ENCODE measurements around the gene GALK1.

The GALK1 gene

DNA sequence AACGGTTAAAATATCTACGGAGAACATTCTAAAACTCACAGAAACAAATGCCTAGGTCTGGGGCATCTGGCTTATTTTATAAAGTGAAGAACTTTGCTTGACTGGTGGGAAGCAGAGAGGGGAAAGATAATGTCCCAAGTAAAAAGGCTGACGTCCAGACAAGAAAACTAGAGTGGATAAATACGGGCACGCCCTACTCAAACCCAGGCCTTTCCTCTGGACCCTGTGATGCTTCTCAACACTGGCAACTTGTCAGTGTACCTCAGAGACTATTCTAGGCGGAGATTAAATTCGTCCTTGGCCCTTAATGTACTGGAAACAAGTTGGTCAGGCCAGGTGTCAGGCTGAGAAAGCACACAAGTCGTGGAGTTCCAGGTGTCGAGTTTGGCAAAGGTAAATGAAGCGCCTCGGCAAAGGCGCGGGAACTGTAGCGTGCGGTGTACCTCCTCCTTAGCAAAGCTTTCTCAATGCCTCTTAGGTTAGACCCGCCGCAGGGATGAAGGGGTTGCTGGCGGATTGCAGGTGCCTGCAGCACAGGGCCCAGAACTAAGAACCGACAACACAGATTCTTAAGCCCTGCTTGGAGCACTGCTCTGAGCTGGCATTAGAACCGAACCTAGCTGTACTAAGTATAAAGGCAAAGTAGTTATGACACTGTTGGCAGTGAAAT, 18.9 kb upstream of the GALK1 start:
- peak; percentile 71 for DNase-seq

DNA sequence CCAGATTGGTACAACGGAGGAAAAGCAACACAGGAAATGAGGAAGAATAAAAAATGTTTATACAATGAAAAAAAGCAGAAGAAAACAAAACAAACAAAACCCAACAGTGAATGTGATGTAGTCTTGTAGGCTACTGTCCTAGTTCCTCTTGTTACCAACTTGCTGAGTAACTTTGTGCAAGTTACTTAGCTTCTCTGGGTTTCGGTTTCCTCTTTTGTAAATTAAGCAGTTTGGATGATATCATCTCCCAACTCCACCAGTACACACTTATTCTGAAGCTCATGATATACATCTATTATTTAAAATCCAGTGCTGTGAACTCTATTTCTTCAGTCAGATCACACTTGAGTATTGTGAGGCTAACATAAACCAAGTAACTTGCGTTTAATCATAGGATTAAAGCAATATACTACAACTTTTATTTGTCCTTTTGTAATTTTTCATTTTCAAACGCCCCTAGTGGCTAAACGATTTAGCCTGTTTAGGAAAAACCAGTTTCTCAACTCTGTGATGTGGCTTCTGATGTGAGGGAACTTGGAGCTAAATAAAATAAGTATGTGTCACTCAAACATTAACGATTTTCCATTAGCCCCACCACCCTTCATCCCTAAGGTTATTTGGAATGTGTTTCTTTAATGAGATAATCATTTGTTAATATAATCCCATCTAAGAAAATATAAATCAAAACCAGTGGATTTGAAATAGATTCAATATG, 18.2 kb upstream of the GALK1 start:
- no peak for DNase-seq

DNA sequence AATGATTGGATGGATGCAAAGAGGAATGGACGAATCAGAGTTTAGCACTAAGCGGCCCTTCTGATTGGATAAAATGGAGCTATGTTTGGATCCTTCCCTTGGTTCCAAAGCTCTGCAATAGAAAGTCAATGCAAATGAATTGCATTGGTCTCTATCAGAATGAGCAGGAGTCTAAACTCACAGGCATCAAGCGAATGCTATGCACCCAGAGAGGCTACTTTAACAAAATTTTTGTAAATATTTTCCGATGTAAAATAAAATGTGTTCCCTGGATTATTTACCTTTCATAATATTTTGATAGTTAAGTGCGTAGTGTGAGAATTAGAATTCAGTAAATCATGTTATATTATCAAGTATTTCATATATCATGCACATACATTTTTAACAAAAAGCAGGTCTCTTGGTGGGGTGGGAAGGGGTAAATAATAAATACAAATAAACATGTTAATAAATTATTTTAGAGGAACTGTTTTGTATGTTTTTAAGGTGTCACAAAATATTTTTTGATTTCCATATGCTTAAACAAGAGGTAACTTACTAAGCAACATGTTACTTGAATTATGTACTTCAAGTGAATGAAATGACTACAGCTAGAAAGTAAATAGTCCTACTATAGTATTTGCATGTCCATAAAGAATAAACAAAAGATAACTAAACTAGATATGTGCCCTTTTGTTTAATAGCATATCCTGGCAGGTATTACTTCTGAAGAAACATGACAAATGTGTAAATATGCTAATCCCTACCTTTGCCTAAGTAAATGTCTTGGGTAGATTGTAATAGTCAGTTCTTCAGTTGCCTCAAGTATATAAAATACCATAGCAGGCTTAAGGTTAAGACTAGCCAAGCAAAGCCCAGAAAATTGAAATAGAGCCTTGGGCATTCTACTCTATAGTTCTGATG, 15.2 kb upstream of the GALK1 start:
- DNase-seq, result no peak

DNA sequence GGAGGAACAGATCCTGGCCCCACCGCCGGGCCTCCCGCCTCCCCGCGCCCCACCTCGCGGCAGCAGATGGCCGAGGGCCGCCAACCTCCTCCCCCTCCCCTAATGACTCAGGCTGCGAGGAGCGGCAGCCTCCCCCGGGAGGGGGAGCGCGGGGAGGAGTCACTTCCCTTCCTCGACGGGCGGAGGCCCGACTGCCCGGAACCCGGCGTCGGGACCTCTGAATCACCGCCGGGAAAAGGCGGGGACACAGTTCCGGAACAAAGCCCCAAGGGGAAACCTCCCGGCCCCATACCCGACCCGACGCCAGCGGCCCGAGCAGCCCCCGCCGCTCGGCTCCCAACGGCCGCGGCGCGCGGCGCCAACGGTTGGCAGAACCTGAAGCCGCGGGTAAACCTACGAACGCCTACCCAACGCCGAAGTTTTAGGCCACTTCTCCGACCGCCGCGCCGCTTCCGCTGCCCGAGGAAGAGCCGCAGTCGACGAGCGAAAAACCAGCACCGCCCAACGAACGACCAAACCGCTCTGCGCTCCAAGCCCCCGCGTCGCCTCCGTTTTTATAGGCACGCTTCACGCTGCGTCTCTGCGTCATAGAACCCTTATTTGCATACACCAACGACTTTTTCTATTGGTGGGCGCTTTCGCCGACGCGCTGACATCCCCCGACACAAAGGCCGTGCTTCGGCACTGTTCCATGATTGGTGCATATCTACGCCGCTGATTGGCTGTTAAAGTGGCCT, 14.4 kb upstream of the GALK1 start:
- peak; percentile 97 for DNase-seq

DNA sequence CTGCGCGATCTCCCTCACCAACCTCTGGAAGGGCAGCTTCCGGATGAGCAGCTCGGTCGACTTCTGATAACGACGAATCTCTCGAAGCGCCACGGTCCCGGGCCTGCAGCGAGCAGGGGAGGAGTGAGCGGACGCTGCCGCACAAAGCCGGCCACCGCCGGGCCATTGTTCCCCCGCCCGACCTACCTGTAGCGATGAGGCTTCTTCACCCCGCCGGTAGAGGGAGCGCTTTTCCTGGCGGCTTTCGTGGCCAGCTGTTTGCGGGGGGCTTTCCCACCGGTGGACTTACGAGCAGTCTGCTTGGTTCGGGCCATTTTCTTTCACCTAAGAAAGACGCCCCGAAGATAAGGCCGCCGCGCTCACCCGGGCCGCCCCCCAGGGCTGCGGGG, 13.9 kb upstream of the GALK1 start:
- no peak for DNase-seq

DNA sequence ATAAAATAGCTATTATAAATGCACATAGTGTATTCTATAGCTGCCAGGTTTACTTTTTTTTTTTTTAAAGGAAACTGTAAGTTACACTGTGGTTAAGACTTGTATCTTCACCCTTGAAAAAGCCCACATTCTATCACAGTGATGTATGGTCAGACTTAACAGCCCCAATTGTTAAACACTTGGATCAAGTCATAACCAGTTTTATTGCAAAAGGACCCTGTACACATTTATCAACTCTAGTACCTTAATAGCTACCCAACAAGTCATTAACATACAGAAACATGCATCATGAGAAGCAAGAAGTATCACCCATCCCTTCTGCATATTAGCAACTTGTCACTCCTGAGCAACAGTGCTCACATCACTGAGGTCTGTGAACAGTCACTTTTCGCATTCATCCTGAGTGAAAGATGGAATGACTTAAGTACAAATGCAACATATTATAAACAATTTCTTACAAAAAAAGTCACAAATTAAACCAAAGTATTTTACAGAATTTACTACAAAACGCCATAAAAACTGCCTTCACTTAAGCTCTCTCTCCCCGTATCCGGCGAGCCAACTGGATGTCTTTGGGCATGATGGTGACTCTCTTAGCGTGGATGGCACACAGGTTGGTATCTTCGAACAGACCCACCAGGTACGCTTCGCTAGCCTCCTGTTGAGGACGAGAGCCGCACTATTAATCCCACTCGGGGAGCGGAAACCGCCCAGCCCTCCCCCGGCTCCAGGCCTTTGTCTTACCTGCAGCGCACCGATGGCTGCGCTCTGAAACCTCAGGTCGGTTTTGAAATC, 13.3 kb upstream of the GALK1 start:
- DNase-seq, result peak; percentile 45

DNA sequence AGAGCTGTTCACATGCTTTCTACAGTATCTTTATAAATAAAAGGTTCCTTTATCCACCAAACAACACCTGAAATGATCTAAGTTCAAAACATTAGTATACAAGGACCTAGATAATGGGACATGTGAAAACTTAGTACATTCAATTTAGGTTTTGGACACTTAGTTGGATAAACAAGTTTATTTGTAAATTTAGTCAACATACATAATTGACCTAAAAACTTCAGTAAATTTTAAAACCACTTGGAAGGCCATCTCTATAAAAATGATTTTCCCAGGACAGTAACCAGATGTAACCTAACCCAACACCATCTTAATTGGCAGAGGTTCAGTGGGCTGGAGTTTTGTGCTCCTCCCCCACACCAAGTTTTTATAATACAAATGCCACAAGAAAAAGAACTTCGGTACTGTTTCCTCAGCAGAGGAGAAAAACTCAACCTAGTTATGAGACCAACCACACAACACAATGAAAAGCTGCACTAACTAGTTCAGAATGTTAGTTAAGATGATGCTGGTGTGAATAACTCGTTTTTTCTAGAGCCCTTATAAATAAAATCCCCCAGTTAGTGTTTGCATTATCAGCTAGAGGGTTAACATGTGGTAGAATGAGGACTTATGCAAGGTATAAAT, 12.4 kb upstream of the GALK1 start:
- no peak for DNase-seq

DNA sequence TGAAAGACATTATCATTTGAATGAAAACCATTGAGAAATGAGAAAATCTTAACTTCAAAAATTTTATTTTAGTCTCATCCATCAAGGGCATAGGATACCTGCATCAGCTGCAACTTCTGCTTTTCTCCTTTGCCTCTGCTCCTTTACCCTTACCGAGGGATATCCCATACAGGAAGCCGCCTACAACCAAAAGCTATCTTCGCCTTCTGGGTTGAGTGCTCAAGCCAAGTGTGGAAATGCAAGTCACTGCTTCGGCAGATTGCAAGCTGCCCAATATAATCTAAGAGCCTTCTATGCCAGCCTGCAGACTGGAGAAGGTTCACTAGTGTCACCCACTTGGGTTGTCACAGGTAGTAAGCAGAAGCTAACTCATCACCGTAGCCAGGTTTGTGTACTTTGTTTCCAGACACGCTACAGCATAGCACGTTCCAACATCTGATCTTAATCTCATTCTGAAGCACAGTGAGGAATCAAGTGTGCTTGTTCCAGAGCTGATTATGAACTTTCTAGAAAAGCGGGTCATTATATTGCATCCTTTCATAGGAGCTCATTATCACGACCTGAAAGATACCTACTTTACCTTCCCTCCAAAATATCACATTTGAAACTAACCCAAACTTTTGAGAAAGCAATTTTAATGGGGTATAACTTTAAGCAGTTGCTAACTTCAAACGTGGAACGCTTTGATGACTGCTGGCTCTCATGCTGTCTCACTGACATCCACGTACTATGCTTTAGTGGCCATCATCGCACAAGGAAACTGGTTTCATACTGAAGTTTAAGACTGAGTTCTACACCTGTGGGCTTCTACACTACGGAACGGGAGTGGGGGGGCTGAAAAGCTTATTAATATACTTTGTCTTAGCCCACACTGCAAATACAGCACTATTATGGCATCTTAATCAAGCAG, 11.6 kb upstream of the GALK1 start:
- DNase-seq, result peak; percentile 58

DNA sequence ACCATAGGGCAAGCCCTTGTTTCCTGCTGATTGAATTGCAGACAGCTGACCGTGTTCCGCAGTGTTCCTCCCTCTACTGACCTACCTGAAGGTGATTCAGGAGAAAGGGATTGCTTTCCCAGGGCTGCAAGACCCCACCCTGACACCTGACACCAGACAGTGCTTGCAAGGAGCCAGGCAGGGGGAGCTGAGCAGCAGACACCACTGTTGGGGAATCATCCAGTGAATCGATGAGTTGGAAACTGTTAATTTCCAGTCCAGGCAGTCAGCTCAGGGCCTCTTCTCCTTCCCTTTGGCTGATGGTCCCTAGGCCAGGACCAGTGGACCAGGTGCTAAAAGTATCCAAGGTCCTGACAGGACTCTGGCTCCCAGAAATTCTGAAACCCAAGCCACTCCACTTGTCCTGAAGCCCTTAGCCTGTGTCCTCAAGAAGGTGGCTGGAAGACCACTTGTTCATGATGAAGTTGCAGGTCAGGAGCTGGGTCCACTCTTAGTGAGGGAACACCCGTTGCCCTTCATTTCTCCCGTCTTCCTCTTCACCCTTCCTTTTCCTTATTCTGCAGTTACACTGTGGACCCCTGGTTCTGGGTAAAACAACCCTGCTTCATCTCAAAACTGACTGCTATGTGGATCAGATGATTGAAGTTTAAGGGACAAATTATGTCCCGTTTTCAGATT, 10.1 kb upstream of the GALK1 start:
- DNase-seq, result peak; percentile 69

DNA sequence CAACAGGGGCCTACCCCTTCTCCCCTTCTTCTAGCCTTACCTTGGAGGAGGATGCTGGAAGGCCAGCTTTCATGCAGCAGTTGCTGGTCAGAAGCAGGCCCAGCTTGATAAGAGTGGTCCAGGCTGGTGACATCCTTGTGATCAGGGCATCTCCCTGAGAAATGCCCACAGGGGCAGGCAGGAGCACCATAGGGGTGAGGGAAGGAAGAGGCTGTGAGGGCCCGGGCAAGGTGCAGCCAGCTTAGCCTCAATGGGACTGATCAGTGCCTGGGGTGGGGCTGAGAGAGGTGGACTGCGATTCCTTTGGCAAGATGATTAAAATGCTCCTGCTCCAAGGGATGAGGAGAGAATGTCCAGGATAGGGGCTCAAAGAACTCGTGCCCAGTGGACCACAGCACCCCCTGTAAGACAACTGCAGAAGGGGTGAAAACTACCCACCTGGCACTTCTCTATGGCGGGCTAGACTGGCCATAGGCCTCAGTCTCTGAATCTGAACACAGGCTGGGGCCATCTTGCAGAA, 9.5 kb upstream of the GALK1 start:
- no peak for DNase-seq

DNA sequence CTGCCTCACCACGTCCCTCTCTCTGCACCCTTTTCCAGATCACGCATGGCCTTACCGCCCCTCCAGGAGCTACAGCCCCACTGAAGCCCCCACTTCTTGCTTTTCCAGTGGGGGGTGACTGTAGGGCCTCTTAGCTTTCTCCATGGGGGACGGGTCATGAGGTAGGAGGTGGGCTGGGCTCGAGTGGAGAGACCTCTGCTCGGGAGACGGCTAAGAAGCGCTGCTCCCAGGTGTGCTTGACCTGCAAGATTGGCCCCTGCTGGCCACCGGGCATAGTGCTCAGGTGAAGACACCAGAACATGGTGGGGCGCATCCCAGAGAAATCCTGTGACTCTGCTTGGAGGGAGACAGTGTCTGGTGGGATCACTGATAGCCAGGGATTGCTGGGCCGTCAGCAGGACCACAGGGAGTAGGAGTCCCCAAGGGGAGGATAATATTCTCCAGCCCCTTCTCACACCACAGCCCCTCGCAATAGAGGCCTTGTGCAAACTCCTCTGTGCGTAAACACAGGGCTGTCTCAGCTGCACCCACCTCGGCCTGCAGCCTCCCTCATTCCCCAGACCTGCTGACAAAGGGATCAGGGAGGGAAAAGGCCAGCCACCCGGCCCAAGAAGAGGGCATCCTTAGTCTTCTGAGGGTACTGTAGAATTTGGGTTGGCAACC, 8.9 kb upstream of the GALK1 start:
- DNase-seq, result peak; percentile 47

DNA sequence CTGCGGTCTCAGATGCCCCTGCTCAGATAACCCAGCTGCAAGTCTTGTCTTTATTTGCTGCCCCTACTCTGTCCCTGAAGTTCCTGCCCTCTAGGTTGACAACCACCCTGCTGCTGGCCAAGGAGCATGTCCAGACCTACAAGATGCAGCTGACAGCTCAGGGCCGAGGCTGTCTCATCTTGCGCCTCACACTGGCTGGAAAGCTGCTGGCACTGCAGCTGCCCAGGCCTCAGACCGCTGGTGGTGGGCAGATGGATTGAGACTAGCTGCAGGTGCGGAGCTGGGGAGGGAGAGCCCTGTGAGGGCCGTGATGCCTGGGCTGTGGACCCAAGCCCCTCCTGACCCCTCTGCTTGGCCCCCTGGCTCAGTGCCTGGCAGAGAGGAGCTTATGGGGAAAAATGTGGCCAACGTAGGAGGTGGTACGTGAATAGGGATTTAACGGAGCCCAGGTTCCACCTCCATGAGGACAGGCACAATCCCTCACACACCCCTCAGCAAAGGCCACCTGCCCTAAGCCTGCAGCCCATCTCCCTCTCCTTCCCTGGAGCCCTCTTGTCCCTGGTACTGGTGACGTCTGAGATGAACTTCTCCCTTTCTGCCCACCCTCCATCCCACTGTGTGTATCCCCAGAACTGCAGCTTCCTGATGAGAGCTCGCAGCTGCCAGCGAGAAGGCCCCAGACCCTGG, 8.3 kb upstream of the GALK1 start:
- peak; percentile 48 for DNase-seq

DNA sequence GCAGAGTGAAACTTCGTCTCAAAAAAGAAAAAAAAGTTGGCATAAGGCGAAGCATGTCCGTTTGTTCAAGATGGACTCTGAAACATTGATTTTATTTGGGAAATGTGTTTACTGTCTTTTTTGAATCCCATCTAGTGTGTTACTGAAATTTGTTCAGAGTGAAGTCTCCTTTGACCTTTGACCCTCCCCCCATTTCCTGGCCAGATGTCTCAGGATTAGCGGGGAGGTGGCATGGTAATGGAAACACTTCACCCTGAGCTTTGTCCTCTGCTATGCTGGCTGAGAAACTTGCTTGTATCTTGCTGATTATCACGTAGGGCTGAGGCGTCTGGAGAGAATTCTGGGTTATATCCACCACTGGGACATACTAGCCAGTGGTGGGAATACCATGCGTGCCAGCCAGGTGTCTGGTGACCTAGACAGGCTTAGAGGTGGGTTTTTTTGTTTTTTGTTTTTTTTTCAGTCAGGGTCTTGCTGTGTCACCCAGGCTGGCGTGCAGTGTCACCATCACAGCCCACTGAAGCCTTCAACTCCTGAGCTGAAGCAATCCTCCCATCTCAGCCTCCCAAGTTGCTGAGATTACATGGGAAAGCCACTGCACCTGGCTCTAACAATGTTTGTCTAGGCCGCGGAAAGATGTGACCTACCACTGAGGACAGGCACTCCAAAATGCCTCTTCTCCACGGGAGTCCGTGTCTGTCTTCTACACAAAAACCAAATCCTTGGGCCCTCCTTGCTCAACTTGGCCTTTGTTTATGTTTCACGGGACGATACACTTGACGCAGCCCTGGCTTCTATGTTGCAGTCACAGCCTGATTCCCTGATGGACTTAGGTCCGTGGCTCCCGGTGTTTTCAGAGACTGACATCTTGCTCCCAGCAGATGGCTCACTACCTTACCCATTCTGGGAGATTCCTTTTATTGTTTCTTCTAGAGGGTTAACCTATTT, 6.6 kb upstream of the GALK1 start:
- no peak for DNase-seq

DNA sequence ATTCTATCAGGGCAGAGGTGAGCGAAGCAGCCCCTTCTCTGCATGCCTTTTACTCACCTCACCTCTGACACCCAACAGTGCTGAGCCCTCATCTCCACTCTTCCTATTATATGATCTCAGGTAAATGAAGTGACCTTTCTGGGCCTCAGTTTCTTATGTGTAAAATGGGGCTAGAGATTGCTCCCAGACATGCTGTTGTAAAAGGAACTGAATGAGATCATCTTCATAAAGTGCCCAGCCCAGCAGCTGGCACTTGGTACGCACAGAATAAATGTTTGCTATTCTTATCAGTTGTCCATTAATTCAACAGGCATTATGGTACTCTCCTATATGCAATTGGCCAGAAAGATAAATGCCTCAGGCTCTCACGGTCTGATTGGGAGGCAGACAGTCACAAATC, 4.5 kb upstream of the GALK1 start:
- no peak for DNase-seq

DNA sequence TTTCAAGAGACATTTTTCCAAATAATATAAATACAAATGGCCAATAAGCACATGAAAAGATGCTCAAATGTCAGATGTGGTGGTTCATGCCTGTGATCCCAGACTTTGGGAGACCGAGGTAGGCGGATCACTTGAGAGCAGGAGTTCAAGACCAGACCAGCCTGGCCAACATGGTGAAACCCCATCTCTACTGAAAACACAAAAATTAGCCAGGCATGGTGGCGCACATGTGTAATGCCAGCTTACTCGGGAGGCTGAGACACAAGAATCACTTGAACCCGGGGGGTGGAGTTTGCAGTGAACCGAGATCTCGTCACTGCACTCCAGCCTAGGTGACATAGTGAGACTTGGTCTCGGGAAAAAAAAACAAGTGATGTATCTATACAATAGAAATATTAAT, 2.9 kb upstream of the GALK1 start:
- DNase-seq, result no peak

DNA sequence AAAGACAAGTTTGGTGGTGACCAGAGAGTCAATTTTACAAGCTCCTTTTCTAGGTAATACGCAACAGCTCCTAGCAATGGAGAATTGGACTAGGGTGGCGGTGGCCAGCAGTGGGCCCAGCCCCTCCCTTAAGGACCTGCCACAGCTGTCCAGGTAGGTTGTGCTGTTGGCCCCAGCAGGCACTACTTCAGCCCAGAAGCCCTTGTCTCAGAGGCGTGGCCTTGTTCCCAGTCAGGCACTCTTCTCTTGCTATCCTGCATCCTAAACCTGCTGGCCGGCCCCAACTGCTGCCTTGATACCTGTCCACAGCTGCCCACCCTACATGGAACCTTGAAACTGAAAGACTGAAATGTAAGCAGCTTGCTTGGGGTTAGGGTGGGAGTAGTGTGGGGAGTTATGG, 989 bp upstream of the GALK1 start:
- DNase-seq, result no peak

DNA sequence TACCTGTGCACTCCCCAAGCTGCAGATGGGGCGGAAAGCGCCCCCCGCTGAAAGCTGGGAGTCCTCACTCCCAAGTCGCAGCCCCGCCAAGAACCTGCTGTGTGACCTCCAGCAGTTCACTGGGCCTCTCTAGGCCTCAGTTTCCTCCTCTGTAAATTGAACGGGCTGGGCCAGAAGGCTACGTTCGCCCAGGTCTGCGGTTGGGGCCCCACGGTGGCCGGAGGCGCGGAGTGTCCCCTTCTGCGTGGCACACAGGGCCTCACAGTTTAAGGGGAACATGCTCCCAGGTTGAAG, 628 bp downstream of the GALK1 start:
- DNase-seq, result no peak
